ENCODE results near the gene SRRM4.

Gene SRRM4

DNA sequence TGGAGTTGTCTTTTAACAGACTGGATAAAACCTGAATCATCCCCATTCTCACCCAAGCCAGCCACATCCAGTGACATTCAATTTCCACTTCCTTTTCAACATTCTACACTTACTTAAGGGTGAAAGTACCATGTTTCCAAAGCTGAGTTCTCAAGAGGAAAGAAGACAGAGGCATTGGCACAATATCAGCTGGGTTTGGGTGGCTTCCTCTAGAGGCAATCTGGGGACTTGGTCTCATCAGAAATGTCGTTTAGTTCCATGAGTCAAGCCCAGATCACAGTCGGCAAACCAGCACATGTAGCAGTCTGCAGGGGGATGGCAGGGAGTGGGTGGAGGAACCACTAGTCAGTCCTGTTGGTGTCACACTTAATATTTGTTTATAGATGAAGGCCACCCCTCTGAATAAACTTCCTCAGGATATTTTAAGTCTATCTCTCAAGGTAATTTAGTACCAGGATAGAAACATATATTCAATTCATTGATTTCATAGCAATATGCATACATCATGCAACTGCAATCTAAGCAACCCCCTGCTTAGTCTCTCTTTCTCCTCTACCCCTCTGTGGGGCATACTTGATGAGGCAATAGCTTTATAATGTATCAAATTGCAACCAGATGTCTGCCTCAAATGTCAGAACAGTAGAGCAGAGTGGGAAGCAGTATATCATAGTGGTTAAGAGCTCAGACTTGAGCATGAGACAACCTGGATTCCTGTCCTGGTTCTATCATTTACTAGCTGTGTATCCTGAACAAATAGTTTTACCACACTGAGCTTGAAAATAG lies 3.0 kb downstream of the SRRM4 start:
- Histone ChIP-seq H3K4me2 (ENCODE audit: low read length) (no peak overlapping the region), H3K9ac (ENCODE audit: low read length) (no peak overlapping the region), H3K9me2 (ENCODE audit: low read depth, low read length) (no peaks in the 10 kb centered on the region), H4K20me1 (ENCODE audit: insufficient read depth, low read length) (no peaks in the 10 kb centered on the region), H3K4me1 (ENCODE audit: insufficient read depth, low read length, severe bottlenecking) (no peaks in the 10 kb centered on the region), H3K4me3 (ENCODE audit: low read depth, low read length, poor library complexity, severe bottlenecking) (no peak overlapping the region), H3K27me3 (ENCODE audit: insufficient read depth, low read length) (no peaks in the 10 kb centered on the region), H3K9me3 (ENCODE audit: low read length) (no peaks in the 10 kb centered on the region), H3K36me3 (ENCODE audit: insufficient read depth, low read length) (no peaks in the 10 kb centered on the region), H2AFZ (ENCODE audit: low read length) (no peak overlapping the region), H3F3A (ENCODE audit: insufficient read depth, low read length) (no peaks in the 10 kb centered on the region), H3K27ac (ENCODE audit: low read depth, low read length, poor library complexity, severe bottlenecking) (no peak overlapping the region), H3K79me2 (ENCODE audit: insufficient read depth, low read length) (no peaks in the 10 kb centered on the region)
- TF ChIP-seq, protein P1, sequence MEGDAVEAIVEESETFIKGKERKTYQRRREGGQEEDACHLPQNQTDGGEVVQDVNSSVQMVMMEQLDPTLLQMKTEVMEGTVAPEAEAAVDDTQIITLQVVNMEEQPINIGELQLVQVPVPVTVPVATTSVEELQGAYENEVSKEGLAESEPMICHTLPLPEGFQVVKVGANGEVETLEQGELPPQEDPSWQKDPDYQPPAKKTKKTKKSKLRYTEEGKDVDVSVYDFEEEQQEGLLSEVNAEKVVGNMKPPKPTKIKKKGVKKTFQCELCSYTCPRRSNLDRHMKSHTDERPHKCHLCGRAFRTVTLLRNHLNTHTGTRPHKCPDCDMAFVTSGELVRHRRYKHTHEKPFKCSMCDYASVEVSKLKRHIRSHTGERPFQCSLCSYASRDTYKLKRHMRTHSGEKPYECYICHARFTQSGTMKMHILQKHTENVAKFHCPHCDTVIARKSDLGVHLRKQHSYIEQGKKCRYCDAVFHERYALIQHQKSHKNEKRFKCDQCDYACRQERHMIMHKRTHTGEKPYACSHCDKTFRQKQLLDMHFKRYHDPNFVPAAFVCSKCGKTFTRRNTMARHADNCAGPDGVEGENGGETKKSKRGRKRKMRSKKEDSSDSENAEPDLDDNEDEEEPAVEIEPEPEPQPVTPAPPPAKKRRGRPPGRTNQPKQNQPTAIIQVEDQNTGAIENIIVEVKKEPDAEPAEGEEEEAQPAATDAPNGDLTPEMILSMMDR (IDR thresholded peaks at IDR 0.05; ENCODE audit: low read length) = no peak
- no peak for TF ChIP-seq EZH2 (IDR thresholded peaks at IDR 0.05; ENCODE audit: borderline replicate concordance, low read length)

DNA sequence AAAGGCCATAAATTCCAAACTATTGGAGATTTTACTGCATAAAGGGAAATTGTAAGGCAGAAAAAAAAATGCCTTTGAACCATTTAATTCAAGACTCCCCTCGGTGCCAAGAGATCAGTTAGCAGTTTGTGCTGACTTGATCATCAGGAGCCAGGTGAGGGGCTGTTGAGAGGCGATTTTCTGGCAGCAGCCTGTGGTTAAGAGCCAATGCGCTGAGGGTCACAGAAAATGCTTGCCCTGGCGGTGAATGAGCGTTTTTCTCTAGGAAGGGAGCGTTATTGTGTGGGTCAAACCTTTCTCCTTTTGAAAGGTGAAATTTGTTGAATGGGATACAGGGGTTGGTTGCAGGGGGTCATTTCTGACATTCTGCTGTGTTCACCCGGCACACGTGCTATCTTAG lies 4.7 kb downstream of the SRRM4 start:
- H3K4me2 ChIP-seq (ENCODE audit: low read length) = no peak overlapping the region
- no peaks in the 10 kb centered on the region for H4K20me1 ChIP-seq (ENCODE audit: insufficient read depth, low read length)
- no peak overlapping the region for H3K27ac ChIP-seq (ENCODE audit: low read depth, low read length, poor library complexity, severe bottlenecking)
- H3K4me3 ChIP-seq (ENCODE audit: low read depth, low read length, poor library complexity, severe bottlenecking) = no peak overlapping the region
- H3K27me3 ChIP-seq (ENCODE audit: insufficient read depth, low read length) = no peaks in the 10 kb centered on the region
- H3K9me3 ChIP-seq (ENCODE audit: low read length) = no peaks in the 10 kb centered on the region
- no peak overlapping the region for H2AFZ ChIP-seq (ENCODE audit: low read length)
- no peak overlapping the region for H3K9ac ChIP-seq (ENCODE audit: low read length)
- no peaks in the 10 kb centered on the region for H3K9me2 ChIP-seq (ENCODE audit: low read depth, low read length)
- H3K4me1 ChIP-seq (ENCODE audit: insufficient read depth, low read length, severe bottlenecking) = no peaks in the 10 kb centered on the region
- no peaks in the 10 kb centered on the region for H3F3A ChIP-seq (ENCODE audit: insufficient read depth, low read length)
- H3K36me3 ChIP-seq (ENCODE audit: insufficient read depth, low read length) = no peaks in the 10 kb centered on the region
- no peaks in the 10 kb centered on the region for H3K79me2 ChIP-seq (ENCODE audit: insufficient read depth, low read length)
- TF ChIP-seq, protein P1 (IDR thresholded peaks at IDR 0.05; ENCODE audit: low read length) = no peak
- no peak for TF ChIP-seq EZH2 (IDR thresholded peaks at IDR 0.05; ENCODE audit: borderline replicate concordance, low read length)

DNA sequence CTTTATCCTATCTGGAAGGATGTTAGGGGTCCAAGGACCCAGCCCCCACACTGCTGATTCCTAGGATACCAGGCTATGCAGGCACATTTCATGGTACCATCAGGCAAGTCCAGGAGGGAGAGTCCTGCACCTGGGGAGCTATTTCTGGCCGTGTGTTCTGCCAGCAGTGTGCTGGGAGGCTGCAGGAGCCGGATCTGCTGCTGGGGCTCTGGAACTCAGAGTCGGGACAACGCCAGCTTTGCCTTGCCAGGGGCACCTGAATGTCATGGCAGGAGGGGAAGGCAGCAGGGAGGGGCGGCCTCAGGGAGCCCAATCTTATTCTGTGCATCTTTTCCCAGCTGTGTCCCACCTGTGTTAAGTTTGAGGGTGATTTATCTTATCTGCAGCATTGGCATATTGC lies 17.8 kb downstream of the SRRM4 start:
- Histone ChIP-seq H3K79me2 (ENCODE audit: insufficient read depth, low read length) (no peaks in the 10 kb centered on the region), H2AFZ (ENCODE audit: low read length) (no peak overlapping the region), H3K9me2 (ENCODE audit: low read depth, low read length) (no peaks in the 10 kb centered on the region), H3K27ac (ENCODE audit: low read depth, low read length, poor library complexity, severe bottlenecking) (no peak overlapping the region), H4K20me1 (ENCODE audit: insufficient read depth, low read length) (no peaks in the 10 kb centered on the region), H3K9me3 (ENCODE audit: low read length) (no peaks in the 10 kb centered on the region), H3K4me1 (ENCODE audit: insufficient read depth, low read length, severe bottlenecking) (no peaks in the 10 kb centered on the region), H3K4me3 (ENCODE audit: low read depth, low read length, poor library complexity, severe bottlenecking) (no peak overlapping the region), H3F3A (ENCODE audit: insufficient read depth, low read length) (no peaks in the 10 kb centered on the region), H3K4me2 (ENCODE audit: low read length) (no peak overlapping the region), H3K36me3 (ENCODE audit: insufficient read depth, low read length) (no peaks in the 10 kb centered on the region), H3K9ac (ENCODE audit: low read length) (no peak overlapping the region), H3K27me3 (ENCODE audit: insufficient read depth, low read length) (no peaks in the 10 kb centered on the region; the same call in 1 of the 2 replicates)
- TF ChIP-seq, protein P1 (IDR thresholded peaks at IDR 0.05; ENCODE audit: low read length) = no peak
- TF ChIP-seq EZH2 (IDR thresholded peaks at IDR 0.05; ENCODE audit: borderline replicate concordance, low read length) = no peak

Data from OCI-LY1 (cell line).